Dermis microvascular lymphatic vessel endothelial cell (primary cell): ENCODE measurements around the gene PRAMEF17. TPM values are rescaled to one million over a fixed set of nuclear protein-coding genes. Genes with fewer than 3 reads are reported as not detected.
"Not testable (repeated sequence)": the region's sequence is repeated elsewhere in the genome, so short reads cannot be mapped to it uniquely, and the experiment has no call there.

Source experiments
- DNase-seq, 2 donors: peaks; one replicate each; pipeline versions ENCODE4 v3.0.0 to v3.0.0-alpha.2; 2010; ENCODE audit warnings: low read depth in 2 of 2
- total RNA-seq: library from RNA; depleted of rRNA; stranded (reverse); fragments of >200 nt; gene quantifications from 2 replicates; pipeline ENCODE4 v1.2.1, GENCODE V29; 2014

PRAMEF17 gene
- total RNA-seq = not detected in 2 replicates

GRCh38 chr1:13389332-13389731 is at the start of gene PRAMEF17:
Gene PRAMEF17 (plus strand): TSS chr1:13389632. CDS start chr1:13389658, 26 bp downstream.
- not testable (repeated sequence) for DNase-seq

DNA sequence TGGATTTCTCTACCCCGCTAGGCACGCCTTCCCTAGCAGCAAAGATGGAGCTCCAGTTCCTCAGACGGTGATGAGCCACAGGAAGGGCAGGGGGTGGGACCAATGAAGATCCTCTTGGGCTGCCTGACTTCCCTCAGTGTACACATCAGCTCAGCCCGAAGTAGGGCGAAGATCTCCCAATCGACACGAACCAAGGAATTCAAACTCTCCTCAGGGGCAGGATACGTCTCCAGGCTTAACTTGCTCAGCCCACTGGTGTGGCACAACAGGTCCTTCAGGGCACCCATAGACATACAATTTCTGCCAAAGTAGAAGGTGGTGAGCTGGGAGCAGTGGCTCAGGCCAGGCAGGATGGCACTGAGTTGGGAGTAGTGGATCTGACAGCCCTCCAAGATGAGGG is 46.9 kb upstream of the PRAMEF17 start:
- not testable (repeated sequence) for DNase-seq

DNA sequence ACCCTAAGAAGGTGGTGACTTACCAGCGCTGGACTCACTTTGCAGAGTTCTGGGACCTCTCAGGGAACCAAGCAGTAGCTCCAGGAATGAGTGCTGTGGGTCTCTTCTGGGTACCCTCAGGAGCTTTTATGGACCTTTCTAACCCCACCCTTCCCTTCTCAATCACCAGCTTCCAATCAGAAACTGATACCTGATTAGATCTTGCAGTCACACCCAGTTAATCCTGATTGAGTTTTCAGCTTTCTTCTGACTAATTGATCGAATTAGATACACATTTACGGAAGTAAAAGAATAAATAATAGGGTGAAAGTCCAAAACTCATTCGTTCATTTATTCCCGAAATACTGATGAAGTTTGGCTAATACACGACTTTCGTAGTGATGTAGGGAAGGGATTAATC is 42.4 kb upstream of the PRAMEF17 start, which contains the start of gene PRAMEF14:
Gene PRAMEF14, minus strand, starts transcription at position 101 of the 400 bp plus-strand sequence. CDS start 1,820 bp downstream, outside the sequence.
- DNase-seq = not testable (repeated sequence)

GRCh38 chr1:13353476-13353875 is 36.0 kb upstream of the PRAMEF17 start:
- DNase-seq = peak in 1 of 2 donors; percentile 4

DNA sequence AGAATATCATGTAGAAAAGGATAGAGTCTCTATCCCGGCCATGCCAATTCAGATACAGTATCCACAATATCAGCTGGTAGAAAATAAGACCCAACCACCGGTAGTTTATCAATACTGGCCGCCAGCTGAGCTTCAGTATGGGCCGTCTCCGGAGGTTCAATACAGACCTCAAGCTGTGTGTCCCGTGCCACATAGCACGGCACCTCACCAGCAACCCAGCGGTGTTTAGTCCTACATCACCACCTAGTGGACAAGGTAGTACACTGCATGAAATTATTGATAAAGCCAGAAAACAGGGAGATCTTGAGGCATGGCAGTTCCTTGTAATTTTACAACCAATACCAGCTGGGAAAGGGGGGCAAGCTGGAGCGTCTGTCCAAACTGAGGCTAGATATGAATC is 35.0 kb upstream of the PRAMEF17 start:
- not testable (repeated sequence) for DNase-seq

GRCh38 chr1:13356774-13357173 is 32.7 kb upstream of the PRAMEF17 start:
- DNase-seq = peak; percentile 55 to 63

GRCh38 chr1:13362364-13362763 is 27.1 kb upstream of the PRAMEF17 start:
- not testable (repeated sequence) for DNase-seq

DNA sequence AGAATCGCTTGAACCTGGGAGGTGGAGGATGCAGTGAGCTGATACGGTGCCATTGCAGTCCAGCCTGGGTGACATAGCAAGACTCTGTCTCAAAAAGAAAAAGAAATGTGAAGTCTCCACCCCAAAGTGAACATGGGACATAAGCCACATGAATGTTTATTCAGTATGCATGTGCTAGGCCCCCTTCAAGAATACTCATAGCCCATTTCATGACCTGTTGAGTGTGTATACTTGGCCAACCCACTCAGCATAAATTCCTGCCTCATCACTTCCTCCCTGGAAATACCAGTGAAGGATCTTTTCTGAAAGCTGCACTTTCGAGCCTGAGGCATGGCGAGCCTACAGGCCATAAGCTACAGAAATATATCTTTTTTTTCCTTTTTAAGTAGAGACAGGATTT is 24.5 kb upstream of the PRAMEF17 start:
- not testable (repeated sequence) for DNase-seq

DNA sequence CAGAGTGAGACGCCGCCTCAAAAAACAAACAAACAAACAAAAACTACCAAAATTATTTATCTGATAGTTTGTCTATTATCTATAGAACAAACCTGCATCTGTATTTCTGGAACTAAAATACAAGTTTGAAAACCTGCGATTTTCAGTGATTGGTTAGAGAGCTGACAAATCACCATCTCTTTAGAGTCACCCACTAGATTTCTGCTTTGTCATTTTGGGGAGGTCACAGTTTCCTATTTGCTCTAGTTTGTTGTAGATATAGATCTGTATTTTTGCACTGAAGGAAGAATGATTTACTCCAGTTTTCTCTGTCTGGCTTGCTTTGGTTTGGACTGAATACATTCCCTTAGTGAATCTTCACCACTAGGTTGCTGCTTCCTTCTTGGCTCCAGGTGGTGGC is 22.9 kb upstream of the PRAMEF17 start:
- DNase-seq = not testable (repeated sequence)

DNA sequence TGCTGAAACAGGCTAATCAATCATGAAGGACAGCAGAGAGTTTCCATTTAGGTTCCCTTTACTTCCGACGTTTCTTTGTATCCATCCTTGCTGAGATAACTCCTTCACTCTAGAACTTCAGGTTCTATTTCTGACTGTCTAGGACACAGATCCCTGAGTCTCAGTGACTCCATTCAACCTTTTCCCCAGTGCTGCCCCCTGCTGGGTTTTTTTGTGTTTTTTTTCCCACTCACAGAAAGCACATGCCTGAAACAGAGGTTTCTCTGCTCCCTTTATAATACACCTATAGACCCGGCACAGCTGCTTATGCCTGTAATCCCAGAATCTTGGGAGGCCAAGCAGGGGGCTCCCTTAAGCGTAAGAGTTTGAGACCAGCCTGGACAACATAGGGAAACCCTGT is 20.9 kb upstream of the PRAMEF17 start:
- DNase-seq = not testable (repeated sequence)

- DNase-seq = not testable (repeated sequence)
Observed at GRCh38 chr1:13378983-13379382, 10.4 kb upstream of the PRAMEF17 start.

DNA sequence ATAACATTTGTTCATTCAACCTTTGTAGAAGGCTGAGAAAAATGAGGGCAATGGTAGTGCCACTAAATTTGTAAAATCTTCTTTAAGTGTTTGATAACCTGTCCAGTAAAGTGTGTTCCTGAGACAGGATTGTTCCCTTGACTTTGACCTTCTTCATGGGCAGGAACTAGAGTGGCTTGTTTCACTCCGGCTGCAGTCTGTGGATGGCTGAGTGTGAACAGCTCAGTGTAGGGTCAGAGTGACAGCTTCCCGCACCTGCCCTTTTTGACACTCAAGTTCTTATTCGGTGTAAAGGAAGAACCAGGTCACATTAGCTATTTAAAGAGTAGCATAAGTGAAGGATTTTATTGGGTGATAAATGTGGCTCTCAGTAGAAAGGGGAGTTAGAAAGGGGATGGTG is 9.1 kb upstream of the PRAMEF17 start:
- DNase-seq = not testable (repeated sequence)

DNA sequence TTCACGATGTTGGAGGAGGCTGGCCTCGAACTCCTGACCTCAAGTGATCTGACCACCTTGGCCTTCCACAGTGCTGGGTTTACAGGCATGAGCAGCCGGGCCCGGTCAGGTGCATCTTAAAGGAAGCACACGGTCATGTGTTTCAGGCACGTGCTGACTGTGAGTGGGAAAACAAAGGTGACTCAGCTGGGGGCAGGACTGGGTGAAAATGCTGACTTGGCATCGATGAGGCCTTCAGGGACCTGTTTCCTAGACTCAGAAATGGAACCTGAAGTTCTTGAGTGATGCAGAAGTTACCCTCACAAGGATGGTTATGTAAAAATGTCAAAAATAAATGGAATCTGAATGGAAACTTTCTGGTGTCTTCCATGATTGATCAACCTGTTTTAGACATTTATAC is 3.6 kb downstream of the PRAMEF17 start:
- DNase-seq = not testable (repeated sequence)

- DNase-seq = not testable (repeated sequence)
Observed at GRCh38 chr1:13394761-13395160, 5.3 kb downstream of the PRAMEF17 start.

DNA sequence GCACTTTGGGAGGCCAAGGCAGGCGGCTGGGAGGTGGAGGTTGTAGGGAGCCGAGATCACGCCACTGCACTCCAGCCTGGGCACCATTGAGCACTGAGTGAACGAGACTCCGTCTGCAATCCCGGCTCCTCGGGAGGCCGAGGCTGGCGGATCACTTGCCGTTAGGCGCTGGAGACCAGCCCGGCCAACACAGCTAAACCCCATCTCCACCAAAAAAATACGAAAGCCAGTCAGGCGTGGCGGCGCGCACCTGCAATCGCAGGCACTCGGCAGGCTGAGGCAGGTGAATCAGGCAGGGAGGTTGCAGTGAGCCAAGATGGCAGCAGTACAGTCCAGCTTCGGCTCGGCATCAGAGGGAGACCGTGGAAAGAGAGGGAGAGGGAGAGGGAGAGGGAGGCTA is 5.9 kb downstream of the PRAMEF17 start:
- not testable (repeated sequence) for DNase-seq

DNA sequence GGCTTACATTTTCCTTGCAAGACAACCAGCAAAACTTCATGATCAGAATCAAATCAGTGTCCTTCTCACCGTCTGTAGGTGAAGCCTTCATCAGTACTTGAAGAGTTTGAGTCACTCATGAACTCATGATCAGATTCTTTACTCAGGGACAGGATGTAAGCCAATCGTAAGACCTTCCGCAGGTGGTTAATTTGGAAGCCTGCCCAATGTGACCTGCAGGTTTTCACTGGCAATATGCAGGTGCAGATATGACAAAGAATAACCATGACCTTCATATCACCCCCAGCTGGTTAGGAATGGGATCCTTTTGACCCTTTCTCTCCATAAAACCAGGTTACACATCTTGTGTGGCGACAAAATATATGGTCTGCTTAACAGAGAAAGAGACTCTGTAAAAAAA is 18.4 kb downstream of the PRAMEF17 start:
- DNase-seq = no peak

GRCh38 chr1:13410150-13410549 is 20.7 kb downstream of the PRAMEF17 start, which contains the start of gene PRAMEF20:
Gene PRAMEF20 (plus strand): TSS chr1:13410450. CDS start chr1:13416355, 5,905 bp downstream.
- DNase-seq = not testable (repeated sequence)

- no peak for DNase-seq
Observed at GRCh38 chr1:13430495-13430894, 41.1 kb downstream of the PRAMEF17 start.

- DNase-seq = no peak
Observed at GRCh38 chr1:13432251-13432650, 42.8 kb downstream of the PRAMEF17 start.

GRCh38 chr1:13433694-13434358 is 44.4 kb downstream of the PRAMEF17 start:
- not testable (repeated sequence) for DNase-seq

DNA sequence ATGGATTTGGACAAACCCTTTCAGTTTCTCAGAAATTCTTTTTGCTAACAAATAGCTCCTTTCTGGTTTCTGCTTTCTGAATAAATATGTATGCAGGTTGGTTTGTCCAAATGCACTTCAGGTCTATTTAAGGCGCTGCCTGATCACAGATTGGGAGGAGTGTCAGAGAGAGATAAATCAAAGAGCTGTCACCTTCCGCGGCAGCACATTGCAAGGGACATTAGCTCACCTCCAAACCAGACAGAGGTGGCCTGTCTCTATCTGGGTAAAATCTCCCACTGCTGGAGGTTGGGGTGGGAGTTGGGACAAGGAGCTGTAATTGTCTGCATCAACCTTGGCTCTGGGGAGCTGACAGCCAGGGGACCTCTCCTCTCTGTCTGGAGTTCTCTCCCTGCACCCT is 46.0 kb downstream of the PRAMEF17 start:
- no peak for DNase-seq

DNA sequence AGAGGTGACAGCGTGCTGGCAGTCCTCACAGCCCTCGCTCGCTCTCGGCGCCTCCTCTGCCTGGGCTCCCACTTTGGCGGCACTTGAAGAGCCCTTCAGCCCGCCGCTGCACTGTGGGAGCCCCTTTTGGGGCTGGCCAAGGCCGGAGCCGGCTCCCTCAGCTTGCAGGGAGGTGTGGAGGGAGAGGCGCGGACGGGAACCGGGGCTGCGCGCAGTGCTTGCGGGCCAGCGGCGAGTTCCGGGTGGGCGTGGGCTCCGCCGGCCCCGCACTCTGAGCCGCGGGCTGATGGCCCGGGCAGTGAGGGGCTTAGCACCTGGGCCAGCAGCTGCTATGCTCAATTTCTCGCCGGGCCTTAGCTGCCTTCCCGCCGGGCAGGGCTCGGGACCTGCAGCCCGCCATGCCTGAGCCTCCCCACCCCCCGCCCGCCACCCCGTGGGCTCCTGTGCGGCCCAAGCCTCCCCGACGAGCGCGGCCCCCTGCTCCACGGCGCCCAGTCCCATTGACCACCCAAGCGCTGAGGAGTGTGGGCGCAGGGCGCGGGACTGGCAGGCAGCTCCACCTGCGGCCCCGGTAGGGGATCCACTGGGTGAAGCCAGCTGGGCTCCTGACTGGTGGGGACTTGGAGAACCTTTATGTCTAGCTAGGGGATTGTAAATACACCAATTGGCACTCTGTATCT is 49.8 kb downstream of the PRAMEF17 start:
- not testable (repeated sequence) for DNase-seq
